ENCODE results near the gene ZDHHC11. TPM values are rescaled to one million over a fixed set of nuclear protein-coding genes. Genes with fewer than 3 reads are reported as not detected.
"Not testable (repeated sequence)": the region's sequence is repeated elsewhere in the genome, so short reads cannot be mapped to it uniquely, and the experiment has no call there.

Gene ZDHHC11
- polyA plus RNA-seq, 4 donors: 3.0 to 11.0 (median 6.2) TPM

- DNase-seq (ENCODE audit: low read depth in 4 of 4, low spot score in 3 of 4): no peak
Observed at GRCh38 chr5:765948-766631, 84.7 kb downstream of the ZDHHC11 start.

- no peak for DNase-seq (ENCODE audit: low read depth in 4 of 4, low spot score in 3 of 4)
Observed at GRCh38 chr5:763998-764781, 86.6 kb downstream of the ZDHHC11 start.

GRCh38 chr5:763397-763796, 87.4 kb downstream of the ZDHHC11 start:
- no peak for DNase-seq (ENCODE audit: low read depth in 4 of 4, low spot score in 3 of 4)

GRCh38 chr5:762996-763395, 87.8 kb downstream of the ZDHHC11 start:
- not testable (repeated sequence) for DNase-seq (ENCODE audit: low read depth in 4 of 4, low spot score in 3 of 4)

- no peak for DNase-seq (ENCODE audit: low read depth in 4 of 4, low spot score in 3 of 4)
Observed at GRCh38 chr5:761854-762710, 88.7 kb downstream of the ZDHHC11 start.

GRCh38 chr5:761059-761771, 89.6 kb downstream of the ZDHHC11 start:
- no peak for DNase-seq (ENCODE audit: low read depth in 4 of 4, low spot score in 3 of 4)

GRCh38 chr5:760363-761058, 90.3 kb downstream of the ZDHHC11 start:
- no peak for DNase-seq (ENCODE audit: low read depth in 4 of 4, low spot score in 3 of 4)

- DNase-seq (ENCODE audit: low read depth in 4 of 4, low spot score in 3 of 4): no peak
Observed at GRCh38 chr5:759781-760362, 90.9 kb downstream of the ZDHHC11 start.

- peak in 2 of 4 donors; percentile 77 for DNase-seq (ENCODE audit: low read depth in 4 of 4, low spot score in 3 of 4)
Observed at GRCh38 chr5:759111-759751, 91.6 kb downstream of the ZDHHC11 start.

- DNase-seq (ENCODE audit: low read depth in 4 of 4, low spot score in 3 of 4): no peak
Observed at GRCh38 chr5:758698-759053, 92.1 kb downstream of the ZDHHC11 start.

GRCh38 chr5:757931-758697, 92.7 kb downstream of the ZDHHC11 start:
- DNase-seq (ENCODE audit: low read depth in 4 of 4, low spot score in 3 of 4): no peak

- no peak for DNase-seq (ENCODE audit: low read depth in 4 of 4, low spot score in 3 of 4)
Observed at GRCh38 chr5:757346-757930, 93.3 kb downstream of the ZDHHC11 start.

- no peak for DNase-seq (ENCODE audit: low read depth in 4 of 4, low spot score in 3 of 4)
Observed at GRCh38 chr5:756865-757345, 93.9 kb downstream of the ZDHHC11 start.

GRCh38 chr5:756171-756570, 94.6 kb downstream of the ZDHHC11 start:
- DNase-seq (ENCODE audit: low read depth in 4 of 4, low spot score in 3 of 4): no peak

- DNase-seq (ENCODE audit: low read depth in 4 of 4, low spot score in 3 of 4): not testable (repeated sequence)
Observed at GRCh38 chr5:754143-754632, 96.6 kb downstream of the ZDHHC11 start.

- DNase-seq (ENCODE audit: low read depth in 4 of 4, low spot score in 3 of 4): not testable (repeated sequence)
Observed at GRCh38 chr5:753567-754142, 97.1 kb downstream of the ZDHHC11 start.

GRCh38 chr5:752532-753115, 98.2 kb downstream of the ZDHHC11 start:
- not testable (repeated sequence) for DNase-seq (ENCODE audit: low read depth in 4 of 4, low spot score in 3 of 4)
